NCI-H2029 (cell line): ENCODE data around the gene C3orf70.

Source experiments
- DNase-seq: peaks from one replicate; lab custom pipeline; 2025; lab: John Stamatoyannopoulos, UW

The C3orf70 gene

DNA sequence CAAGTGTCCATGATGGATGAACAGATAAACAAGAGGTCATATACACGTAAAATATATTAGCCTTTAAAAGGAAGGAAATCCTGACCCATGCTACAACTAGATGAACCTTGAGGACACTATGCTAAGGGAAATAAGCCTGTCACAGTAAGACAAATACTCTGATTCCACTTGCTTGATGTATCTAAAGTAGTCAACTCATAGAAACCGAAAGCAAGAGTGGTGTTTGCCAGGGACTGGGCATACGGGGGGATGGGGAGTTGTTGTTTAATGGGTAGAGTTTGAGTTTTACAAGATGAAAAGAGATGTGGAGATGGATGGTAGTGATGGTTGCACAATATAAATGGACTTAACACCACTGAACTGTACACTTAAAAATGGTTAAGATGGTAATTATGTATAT is 65.4 kb downstream of the C3orf70 start:
- no peak for DNase-seq

DNA sequence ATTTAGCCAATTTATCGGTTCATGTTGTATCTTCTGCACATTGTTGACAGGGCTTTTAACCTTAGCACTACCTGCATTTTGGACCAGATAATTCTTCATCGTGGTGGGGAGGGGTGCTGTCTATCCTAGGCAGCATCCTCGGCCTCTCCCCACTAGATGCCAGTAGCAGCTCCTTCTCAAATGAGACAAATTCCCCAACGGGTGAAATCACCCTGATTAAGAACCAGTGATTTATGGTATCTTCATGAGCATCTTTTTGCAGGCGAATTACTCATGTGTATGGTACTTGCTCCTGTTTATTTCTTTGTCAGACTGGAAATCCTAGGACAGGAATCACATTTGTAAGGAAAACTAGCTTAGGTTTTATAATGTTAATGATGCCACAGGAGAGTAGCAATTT is 68.0 kb downstream of the C3orf70 start:
- no peak for DNase-seq

DNA sequence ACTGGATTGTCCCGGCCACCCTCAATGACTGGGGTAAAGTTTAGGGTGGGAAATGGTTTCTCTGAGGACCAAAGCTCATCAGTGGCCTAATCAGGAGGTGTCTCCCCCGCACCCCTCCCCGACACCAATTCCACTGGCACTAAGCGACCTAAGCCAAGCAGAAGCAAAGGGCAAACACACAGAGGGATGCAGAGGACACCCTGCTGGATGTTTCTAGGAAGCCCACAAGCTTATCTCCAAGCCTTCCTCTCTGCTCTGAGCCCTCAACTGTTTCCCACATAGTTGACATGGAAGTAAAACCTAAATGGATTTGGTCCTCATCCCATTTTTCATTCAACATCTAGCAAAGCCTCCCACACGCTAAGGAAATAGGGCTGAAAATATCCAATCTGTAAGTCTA is 68.5 kb downstream of the C3orf70 start:
- no peak for DNase-seq

DNA sequence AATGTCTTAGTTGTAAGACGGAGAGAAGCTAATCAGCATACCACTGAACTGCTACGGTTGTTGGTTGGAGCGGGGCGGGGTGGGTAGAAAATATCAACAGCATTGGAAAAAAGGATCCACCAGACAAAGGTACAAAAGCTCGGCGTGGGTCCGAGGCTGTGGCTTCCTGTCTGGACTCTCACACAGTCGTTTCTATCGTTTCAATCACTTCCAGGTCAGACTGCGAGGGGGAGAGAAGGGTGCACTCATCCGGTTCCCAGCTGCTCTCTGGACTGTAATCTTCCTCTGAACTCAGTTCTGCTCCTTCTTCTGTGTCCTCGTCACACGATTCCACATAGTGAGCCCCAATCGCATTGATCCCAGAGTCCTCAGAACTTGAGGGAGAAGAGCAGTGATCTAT is 70.0 kb downstream of the C3orf70 start:
- DNase-seq: no peak

DNA sequence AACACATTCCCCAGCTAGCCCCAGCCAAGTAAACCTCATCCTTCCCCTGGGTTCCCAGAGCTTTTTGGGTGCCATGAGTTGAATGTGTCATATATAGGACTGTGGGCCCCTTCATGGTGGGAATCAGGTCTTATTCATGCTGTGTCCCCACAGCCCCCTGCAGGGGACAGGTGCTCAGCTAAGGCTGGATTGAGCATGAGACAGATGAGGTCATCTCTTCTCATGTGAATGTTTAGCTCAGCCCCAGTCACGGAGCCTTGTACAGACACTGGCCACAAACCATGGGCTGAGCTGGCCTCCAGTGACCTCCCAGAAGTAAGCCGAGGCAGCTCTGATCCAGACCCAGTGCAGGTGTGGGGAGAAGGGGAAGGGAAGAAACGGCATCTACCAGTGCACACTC is 70.7 kb downstream of the C3orf70 start:
- DNase-seq: no peak

DNA sequence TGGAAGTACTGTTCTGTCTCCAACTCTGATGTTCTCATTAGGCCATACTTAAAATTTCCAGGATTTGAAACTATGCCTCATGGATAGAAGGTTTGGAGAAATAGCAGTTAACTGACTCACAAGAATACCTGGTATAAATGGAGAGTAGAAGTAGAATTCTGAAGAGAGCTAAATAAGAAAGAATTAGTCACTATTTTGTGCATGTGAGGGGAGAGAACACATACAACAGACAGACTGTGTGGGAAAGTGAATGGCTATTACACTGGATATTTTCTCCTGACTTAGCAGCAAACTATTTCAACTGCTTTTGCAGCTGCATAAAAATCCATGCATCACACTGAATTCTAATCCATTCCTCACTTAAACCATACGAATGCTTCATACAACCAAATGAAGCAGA is 71.3 kb downstream of the C3orf70 start:
- DNase-seq: no peak

DNA sequence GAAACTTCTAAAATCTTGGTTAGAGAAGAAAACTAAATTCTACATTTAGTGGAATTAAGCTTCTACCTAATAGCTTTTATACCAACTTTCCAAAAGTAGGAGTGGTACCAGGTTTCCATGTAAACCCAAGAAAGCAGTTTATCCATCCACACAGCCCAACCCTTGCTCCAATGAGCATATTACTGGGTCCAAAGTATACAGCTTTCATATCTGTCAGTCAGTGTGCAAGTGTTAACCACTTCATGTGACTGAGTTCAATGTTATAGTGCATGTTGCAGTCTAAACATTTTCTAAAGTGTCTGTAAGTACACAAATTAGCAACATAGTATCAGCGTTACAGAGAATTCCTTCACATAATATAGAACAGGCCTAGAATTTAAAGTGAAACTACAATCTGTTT is 73.2 kb downstream of the C3orf70 start:
- DNase-seq: no peak

DNA sequence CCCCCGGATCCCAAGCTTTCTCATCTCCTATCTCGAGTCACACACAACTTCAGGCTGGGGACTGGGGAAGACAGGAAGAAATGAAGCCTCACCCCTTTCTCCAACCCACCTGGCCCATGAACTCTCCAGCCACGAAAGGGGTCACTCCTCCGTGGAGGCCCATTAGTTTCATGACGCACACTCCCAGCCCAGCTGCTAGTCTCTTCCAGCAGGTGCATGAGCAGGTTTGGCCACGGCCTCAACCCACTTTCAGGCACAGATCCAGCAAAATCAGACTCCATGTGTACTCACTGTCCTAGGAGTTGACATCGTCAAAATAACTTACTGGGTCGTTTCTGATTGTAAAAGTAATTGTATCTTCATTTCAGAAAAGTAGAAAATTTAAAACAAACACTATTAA is 76.6 kb downstream of the C3orf70 start:
- DNase-seq: no peak

DNA sequence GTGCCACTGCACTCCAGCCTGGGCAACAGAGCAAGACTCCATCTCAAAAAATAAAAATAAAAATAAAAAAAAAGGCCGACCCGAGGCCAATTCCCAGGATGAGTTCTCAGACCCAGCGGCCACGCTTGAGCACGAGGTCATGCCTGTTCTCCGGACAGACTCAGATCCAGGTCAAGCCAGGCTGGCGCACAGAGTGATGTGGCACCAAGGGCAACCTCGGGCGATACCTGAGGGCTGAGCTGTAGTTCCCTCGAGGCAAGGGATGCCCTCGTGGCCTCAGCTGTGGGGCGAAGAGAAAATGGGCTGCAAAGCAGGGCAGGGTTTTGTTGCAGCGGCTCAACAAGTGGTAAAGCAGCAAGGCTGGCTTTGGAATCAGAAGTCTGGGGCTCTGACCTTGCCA is 77.3 kb downstream of the C3orf70 start:
- no peak for DNase-seq

DNA sequence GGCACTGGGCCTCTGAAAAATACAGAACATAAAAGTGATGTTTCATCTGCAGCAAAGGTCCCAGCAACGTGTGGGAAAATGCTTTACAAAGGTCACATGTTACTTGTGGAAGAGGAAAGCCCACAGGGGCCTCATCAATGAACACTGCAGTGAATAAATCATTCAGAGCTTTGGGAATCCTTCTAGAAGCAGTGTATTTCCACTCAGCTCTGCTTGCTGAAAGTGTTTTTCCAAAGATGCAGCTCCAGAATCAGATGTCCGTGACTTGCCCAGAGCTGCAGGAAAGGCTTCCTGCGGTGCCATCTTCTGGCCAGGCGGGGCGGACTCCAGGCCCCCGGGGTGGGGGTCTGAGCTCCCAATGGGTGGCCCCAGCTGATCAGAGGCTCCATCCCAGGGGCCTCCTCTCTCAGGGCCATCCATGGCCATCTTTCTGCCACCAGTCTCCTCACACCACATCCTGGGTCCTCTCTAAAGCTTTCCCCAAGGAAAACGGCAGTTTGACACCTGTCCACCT is 81.5 kb downstream of the C3orf70 start:
- DNase-seq: no peak

DNA sequence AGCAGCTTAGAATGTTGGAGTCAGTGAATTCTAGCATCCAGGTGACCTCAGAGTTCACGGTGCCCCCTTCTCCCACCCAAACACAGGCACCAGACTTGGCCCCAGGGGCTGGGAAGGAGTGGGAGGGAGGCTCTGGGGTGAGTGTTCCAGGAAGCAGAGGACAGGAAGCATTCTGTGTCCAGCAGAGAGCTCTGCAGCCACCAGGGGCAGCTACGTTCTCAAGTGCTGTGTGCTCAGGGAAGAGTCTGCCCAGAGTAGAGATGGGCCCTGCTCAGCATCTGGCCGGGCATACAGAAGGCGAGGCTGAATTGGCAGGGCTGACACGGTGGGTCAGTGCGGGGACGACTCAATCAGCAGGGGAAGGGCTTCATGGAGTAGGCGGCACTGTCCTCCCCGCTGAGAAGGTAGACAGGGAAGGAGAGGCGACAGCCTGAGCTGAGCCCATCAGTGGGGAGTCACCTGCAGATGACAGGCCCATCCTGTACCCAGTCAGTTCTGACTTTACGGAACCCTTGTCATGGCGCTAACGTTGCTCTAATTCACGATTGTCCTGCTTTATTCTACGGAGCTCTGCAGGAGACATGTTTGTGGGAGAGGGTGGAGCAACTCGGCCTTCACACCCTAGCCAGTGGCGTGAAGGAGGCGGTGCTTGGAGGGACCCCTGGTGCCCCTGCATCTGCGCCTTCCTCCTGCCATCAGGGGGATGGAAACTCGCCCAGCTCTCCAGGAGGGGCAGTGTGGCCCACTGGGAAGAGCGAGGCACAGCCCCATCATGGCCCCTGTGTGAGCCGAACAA is 82.2 kb downstream of the C3orf70 start:
- no peak for DNase-seq

DNA sequence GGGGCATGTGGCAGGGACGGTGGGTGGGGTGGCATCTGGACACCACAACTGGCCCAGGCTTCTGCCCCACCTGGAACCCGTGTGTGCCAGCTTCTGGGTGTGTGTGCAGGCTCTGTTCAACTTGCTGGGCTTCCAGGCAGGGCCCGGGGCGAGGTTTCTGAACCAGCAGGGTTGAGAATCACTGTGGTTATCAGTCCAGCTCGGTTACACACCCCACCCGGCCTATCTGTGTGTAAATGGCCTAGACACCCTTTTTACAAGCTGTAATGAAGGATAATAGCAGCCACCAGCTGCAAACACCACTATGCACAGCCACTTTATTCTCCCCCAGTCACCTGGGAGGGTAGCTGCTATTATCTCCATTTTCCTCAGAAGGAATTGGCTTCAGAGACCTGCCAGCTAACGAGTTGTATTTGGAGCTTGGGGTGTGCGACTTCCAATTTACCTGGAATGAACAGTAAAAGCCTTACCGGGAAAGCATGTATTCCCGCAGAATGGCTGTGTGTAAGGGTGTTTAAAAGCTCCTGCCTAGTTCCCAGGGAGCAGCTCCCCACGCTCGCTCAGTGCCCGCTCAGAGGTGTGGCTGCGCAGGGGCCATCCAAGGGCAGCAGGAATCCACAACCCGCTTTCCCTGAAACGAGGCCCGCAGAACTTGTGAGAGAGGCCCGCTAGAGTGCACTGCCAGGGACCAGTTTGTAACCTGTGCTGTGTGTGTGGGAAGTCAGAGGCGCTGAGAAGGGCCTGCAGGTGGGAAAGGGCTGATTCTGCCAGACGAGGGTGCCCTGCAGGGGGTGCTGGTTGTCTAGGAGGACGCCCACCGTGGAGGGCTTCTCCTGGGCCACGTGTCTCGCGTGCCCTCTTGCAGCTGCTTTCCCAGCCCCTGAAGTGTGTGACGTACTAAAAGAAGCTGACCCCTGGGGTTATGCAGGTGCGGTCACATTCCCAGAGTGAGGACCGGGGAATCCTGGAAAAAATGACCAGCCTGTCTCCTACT is 83.5 kb downstream of the C3orf70 start:
- no peak for DNase-seq

DNA sequence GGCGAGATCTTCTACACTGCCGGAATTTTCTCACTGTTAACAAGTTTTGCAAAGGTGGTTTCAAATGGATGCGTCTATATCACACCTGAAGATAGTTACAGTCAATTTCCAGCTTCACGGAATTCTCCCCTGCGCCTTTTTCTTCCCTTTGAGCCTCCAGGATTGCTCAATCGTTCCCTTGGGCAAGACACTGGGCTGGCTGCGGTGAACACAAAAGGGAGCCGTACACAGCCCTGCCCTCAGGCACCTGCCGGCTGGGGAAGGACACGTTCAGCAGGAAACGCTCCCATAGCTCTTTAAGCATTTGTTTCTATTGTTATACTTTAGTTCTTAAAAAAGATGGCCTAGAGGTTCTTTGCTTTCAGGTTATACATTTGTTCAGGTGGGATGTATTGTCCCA is 85.7 kb downstream of the C3orf70 start:
- DNase-seq: no peak

DNA sequence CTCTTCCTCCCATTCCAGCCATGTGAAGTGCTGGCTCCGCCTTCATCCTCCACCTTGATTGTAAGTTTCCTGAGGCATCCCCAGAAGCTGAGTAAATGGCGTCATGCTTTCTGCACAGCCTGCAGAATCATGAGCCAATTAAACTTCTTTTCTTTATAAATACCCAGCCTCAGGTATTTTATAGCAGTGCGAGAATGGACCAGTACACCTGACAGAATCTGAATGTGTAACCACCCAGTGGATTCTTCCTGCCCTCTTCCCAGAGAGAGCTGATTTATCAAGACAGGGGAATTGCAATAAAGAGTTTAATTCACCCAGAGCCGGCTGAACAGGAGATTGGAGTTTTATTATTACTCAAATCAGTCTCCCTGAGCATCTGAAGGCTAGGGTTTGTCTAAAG is 86.6 kb downstream of the C3orf70 start:
- no peak for DNase-seq

DNA sequence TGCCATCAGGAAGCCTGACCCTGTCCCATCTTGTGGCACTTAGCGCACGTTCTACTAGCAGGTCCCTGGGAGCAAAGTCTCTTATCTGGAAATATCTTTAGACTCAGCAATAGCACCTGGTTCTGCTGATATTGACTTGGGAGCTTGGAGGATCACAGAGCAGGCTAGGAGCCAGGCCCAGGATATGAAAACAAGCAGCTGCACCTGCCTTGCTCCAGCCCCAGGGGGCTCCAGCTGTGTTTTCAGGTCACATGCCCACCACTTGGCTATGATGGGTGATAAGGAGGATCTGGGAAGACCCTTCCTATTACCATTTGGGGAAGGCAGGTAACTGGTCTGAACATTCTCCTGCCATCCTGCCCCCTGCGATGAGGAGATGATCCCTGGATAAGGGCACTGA is 87.8 kb downstream of the C3orf70 start:
- DNase-seq: no peak

DNA sequence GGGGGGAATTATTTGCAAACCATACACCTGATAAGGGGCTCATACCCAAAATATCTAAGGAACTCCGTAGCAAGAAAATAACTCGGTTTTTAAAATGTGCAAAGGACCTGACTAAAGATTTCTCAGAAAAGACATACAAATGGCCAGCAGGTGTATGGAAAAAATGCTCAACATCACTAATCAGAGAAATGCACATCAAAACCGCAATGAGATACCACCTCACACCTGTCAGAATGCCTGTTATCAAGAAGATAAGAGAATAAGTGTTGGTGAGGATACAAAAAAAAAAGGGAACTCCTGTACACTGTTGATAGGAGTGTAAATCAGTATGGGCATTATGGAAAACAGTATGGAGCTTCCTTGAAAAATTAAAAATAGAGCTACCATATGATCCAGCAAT is 89.4 kb downstream of the C3orf70 start:
- no peak for DNase-seq

DNA sequence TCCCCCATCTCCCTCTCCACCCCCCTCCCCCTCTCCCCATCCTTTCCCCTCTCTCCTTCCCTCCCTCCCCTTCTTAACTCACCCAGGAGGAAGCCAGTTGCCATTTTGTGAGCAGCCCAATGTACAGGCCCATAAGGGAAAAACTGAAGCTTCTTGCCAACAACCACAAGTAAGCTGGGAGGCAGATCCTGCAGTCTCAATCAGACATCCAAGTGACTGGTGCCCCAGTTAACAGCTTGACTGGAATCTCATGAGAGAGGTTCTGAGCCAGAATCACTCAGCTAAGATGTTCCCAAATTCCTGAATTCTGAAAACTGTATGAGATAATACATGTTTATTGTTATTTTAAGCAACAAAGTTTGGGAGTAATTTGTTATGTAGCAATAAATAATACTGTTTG is 90.7 kb downstream of the C3orf70 start:
- no peak for DNase-seq

DNA sequence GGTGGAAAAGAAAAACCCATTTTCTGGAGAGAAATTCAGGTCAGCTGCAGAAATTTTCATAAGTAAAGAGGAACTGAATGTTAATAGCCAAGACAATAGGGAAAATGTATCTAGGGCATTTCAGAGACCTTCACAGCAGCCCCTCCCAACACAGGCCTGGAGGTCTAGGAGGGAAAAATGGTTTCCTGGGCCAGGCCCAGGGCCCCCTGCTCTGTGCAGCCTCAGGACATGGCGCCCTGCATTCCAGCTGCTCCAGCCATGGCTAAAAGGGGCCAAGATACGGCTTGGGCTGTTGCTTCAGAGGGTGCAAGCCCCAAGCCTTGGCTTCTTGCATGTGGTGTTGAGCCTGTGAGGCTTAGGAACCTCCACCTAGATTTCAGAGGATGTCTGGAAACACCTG is 92.2 kb downstream of the C3orf70 start:
- DNase-seq: no peak

DNA sequence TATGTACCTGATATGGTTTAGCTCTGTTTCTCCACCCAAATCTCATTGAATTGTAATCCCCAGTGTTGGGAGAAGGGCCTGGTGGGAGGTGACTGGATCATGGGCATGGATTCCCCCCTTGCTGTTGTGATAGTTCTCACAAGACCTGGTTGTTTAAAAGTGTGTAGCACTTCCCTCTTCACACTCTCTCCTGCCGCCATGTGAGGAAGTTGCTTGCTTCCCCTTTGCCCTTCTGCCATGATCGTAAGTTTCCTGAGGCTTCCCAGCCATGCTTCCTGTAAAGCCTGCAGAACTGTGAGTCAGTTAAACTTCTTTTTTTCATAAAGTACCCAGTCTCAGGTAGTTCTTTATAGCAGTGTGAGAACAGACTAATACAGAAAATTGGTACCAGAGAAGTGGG is 93.1 kb downstream of the C3orf70 start:
- DNase-seq: no peak

DNA sequence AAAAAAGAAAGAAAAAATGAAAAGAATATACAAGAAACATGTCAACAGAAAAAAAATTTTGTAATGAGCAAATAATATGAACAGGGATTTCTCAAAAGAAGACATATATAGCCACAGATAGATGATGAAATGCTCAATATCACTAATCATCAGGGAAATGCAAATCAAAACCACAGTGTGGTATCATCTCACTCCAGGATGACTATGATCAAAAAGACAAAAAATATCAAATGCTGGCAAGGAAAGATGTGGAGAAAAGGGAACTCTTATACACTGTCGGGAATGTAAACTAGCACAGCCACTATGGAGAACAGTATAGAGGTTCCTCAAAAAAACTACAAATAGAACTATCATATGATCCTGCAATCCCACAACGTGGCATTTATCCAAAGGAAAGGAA is 94.1 kb downstream of the C3orf70 start:
- DNase-seq: no peak

DNA sequence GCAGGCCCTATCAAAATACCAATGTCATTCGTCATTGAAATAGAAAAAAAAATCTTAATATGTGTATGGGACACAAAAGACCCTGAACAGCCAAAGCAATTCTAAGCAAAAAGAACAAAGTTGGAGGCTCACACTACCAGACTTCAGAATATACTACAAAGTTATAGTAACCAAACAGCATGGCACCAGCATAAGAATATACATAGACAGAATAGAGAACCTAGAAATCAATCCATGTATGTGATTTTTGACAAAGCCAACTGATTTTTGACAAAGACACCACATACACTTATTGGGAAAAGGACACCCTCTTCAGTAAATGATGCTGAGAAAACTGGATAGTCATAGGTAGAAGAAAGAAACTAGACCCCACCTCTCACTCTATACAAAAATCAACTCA is 95.0 kb downstream of the C3orf70 start:
- no peak for DNase-seq

DNA sequence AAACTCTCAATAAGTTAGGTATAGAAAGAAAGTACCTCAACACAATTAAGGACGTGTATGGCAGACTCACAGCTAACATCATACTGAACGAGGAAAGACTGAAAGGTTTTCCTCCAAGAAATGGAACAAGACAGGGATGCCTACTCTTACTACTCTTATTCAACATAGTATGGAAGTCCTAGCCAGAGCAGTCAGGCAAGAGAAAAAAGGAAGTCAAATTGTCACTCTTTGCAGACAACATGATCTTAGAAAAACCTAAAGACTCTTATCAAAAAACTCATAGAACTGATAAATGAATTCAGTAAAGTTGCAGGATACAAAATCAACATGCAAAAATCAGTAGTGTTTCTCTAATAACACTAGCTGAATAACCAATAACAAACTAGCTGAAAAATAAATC is 96.0 kb downstream of the C3orf70 start:
- no peak for DNase-seq

DNA sequence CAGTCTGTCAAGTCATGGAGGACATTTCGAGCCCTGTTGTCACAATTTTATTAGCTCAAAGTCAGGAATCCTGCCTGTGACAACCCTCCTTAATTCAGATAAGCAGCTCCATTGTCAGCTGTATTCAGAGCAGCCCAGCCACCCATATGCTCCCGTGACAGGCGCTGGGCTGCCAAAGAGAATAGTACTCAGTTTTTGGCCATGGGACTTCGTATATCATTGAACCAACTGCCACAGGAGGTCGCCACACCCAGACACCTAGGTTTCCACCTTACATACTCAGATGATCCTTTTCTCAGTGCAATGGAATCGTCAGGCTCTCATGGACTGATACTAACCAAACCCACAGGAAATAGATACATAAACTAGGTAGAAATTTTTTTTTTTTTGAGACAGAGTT is 100.2 kb downstream of the C3orf70 start:
- no peak for DNase-seq
